Measurements from ENCODE around the gene SOX5.

The SOX5 gene

GRCh38 chr12:23911574-23911973 is 37.9 kb downstream of the SOX5 start:
- FAIRE-seq (peak; percentile 72), DNase-seq (ENCODE audit: insufficient read length, low spot score) (no peak)
- TF ChIP-seq, protein P1, sequence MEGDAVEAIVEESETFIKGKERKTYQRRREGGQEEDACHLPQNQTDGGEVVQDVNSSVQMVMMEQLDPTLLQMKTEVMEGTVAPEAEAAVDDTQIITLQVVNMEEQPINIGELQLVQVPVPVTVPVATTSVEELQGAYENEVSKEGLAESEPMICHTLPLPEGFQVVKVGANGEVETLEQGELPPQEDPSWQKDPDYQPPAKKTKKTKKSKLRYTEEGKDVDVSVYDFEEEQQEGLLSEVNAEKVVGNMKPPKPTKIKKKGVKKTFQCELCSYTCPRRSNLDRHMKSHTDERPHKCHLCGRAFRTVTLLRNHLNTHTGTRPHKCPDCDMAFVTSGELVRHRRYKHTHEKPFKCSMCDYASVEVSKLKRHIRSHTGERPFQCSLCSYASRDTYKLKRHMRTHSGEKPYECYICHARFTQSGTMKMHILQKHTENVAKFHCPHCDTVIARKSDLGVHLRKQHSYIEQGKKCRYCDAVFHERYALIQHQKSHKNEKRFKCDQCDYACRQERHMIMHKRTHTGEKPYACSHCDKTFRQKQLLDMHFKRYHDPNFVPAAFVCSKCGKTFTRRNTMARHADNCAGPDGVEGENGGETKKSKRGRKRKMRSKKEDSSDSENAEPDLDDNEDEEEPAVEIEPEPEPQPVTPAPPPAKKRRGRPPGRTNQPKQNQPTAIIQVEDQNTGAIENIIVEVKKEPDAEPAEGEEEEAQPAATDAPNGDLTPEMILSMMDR (IDR thresholded peaks at IDR 0.05; ENCODE audit: insufficient read depth, missing control alignments) = no peak

GRCh38 chr12:23909551-23909950 is 39.9 kb downstream of the SOX5 start:
- TF ChIP-seq, protein P1 (IDR thresholded peaks at IDR 0.05; ENCODE audit: insufficient read depth, missing control alignments) = no peak
- FAIRE-seq = no peak
- DNase-seq (ENCODE audit: insufficient read length, low spot score) = no peak

DNA sequence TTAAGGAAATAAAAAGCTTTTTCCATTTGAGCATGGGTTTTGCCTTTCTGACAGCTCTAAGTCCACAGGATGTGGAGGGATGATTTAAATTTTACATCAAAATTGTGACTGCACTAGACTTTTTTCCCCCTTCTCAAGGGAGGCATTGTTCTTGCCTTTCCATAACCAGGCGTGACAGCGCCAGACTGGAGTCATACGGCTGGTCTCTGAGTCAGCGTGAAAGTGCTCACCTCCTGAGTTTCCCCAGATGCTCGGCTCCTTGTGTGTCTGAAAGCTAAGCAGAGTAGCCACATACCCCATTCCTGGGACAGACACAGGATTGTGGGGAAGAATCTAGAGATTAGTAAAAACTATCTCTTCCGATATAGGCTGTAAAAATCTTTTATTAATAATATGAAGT is 43.1 kb downstream of the SOX5 start:
- TF ChIP-seq, protein P1 (IDR thresholded peaks at IDR 0.05; ENCODE audit: insufficient read depth, missing control alignments) = no peak
- DNase-seq (ENCODE audit: insufficient read length, low spot score) = no peak
- no peak for FAIRE-seq

DNA sequence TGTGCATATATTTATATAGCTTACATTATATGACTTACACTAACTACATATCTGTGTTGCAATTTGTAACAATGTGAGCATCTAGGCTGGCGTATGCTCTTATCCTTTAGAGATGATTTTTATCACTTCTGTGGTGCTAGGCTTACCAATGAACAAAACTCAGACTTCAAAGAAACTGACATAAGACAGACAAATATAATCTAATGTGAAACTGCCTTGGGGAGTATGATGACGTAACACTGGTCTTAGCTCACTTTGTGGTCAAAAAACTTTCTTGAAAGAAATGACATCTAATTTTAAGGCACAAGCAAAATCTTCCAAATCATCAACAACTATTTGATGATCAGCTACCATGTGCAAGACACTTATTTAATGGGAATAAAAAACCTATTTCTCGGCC is 50.0 kb downstream of the SOX5 start:
- TF ChIP-seq, protein P1 (IDR thresholded peaks at IDR 0.05; ENCODE audit: insufficient read depth, missing control alignments) = no peak
- FAIRE-seq (no peak), DNase-seq (ENCODE audit: insufficient read length, low spot score) (no peak)

DNA sequence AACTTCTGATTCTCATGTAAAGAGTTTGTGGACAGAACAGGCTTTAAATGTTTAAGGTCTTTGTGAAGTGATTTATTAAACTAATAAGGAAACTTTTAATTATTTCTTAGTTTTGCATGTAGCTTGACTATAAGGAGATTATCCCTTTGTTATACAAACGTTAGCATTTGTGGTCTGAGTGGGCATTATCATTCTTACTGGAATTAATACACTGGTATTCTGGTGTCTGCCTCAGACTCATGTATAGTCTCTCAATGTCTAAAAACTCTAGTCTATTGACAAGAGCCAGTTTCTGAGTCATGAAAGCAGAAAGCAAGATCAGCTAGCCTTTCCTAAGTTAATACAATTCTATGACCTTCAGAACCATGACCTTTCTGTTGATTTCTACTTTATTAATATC is 51.3 kb downstream of the SOX5 start:
- FAIRE-seq (peak; percentile 35), DNase-seq (ENCODE audit: insufficient read length, low spot score) (no peak)
- TF ChIP-seq, protein P1 (IDR thresholded peaks at IDR 0.05; ENCODE audit: insufficient read depth, missing control alignments) = no peak

- FAIRE-seq = peak; percentile 67
- TF ChIP-seq, protein P1 (IDR thresholded peaks at IDR 0.05; ENCODE audit: insufficient read depth, missing control alignments) = no peak
- no peak for DNase-seq (ENCODE audit: insufficient read length, low spot score)
Measured at GRCh38 chr12:23895792-23896218, 53.7 kb downstream of the SOX5 start.

- no peak for DNase-seq (ENCODE audit: insufficient read length, low spot score)
- no peak for FAIRE-seq
- TF ChIP-seq, protein P1 (IDR thresholded peaks at IDR 0.05; ENCODE audit: insufficient read depth, missing control alignments) = no peak
Measured at GRCh38 chr12:23893611-23894010, 55.9 kb downstream of the SOX5 start.
